GM18511 (cell line): ENCODE measurements around the gene TMEM51.

Experiments used
- ATAC-seq: cut with Tn5 transposase; IDR thresholded peaks from one replicate; pipeline ENCODE4 v1.9.1; 2021; ENCODE audit warnings: mild to moderate bottlenecking, moderate library complexity; ENCODE audit not compliant: unreplicated experiment

TMEM51 gene

DNA sequence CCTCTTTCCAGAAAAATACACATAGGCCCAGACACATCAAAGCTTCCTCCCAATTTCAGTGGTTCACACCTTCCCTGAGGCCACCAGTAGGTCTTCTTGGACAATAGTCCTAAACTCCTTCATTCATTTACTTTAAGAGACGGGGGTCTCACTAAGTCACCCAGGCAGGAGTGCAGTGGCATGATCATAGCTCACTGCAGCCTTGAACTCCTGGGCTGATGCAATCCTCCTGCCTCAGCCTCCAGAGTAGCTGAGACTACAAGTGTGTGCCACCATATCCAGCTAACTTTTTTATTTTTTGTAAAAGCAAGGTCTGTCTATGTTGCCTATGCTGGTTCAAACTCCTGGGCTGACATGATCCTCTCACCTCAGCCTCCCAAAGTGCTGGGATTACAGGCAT, 85.2 kb downstream of the TMEM51 start:
- ATAC-seq, result no peak

DNA sequence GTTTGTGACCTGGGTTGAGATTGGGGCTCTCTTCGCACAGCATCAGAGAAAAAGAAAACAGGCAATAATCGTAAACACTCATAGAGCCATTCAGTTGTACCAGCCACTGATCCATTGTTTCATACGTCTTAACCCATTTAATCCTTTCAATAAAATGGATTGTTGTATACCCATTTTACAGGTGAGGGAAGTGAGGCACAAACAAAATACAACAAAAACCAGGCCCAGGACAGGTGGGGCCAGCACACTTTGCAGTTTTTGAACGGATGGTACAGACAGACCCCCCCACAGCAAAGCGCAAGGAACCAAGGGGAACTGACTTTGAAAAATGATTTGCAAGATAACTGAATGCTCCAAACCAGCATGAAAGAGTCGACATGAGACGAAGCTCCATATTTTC, 89.2 kb downstream of the TMEM51 start:
- ATAC-seq, result no peak

DNA sequence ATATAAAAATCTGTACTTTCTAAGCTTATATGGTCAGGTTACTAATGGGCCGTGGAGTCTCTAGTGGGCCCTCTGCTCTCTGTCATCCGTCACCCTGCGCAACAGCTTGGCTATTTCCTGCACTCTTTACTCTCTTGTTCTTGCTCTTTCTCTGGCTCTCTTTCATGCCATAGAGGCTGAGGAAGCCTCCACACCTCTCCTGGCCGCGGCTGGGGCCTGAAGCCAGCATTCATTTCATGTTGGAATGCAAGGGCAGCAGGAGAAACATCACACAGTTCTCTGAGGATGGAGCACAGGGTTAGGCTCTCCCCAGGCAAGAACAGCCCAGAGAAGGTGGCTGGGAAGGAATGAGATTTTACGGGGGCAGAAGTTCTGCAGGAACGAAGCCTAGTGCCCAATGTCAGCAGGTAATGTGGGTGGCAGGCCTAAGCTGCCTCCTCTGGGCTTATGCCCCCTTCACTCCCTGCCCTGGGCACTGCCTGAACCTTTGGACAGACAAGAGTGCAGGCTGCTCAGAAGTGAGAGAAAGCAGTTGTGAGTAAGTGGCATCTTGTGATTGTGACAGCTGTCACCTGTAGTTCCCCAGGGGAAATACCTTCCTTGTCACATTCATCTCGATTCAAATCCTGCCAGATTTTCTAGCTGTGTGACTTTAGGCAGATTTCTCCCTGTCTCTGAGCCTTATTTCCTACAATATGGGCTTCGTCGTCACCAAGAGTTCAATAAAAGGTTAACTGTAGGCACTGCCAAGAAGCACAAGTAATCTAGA, 89.9 kb downstream of the TMEM51 start:
- no peak for ATAC-seq

DNA sequence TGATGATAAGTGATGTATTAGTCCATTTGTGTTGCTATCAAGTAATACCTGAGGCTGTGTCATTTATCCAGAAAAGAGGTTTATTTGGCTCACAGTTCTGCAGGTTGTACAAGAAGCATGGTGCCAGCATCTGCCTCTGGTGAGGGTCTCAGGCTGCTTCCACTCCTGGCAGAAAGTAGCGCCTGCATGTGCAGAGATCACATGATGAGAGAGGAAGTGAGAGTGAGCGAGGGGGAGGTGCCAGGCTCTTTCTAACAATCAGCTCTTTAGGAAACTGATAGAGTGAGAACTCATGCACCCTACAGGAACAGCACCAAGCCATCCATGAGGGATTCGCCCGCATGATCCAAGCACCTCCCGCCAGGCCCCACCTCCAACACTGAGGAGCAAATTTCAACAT, 91.3 kb downstream of the TMEM51 start:
- ATAC-seq, result no peak

DNA sequence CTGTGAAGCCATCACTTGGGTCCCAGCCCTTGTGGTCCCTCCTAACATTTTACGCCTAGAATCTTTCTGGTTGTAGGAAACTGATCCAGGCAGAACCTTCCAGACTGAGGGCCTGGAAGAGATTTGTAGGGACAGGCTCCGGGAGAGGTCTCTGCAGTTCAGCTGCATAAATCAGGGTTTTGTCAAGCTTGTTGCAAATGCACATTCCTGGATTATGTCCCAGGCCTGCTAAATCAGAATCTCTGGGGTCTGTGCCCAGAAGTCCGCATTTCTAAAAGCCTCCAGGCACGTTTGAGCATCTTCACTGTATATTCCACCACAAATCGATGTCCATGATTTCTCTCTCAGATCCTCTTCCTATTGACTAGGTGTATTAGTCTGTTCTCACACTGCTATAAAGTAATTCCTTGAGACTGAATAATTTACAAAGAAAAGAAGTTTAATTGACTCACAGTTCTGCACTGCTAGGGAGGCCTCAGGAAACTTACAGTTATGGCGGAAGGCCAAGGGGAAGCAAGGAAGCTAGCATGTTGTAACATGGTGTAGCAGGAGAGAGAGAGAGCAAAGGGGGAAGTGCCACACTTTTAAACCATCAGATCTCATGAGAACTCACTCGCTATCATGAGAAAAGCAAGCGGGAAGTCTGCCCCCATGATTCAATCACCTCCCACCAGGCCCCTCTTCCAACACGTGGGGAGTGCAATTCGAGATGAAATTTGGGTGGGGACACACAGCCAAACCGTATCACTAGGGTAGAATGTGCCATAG, 92.2 kb downstream of the TMEM51 start:
- no peak for ATAC-seq

DNA sequence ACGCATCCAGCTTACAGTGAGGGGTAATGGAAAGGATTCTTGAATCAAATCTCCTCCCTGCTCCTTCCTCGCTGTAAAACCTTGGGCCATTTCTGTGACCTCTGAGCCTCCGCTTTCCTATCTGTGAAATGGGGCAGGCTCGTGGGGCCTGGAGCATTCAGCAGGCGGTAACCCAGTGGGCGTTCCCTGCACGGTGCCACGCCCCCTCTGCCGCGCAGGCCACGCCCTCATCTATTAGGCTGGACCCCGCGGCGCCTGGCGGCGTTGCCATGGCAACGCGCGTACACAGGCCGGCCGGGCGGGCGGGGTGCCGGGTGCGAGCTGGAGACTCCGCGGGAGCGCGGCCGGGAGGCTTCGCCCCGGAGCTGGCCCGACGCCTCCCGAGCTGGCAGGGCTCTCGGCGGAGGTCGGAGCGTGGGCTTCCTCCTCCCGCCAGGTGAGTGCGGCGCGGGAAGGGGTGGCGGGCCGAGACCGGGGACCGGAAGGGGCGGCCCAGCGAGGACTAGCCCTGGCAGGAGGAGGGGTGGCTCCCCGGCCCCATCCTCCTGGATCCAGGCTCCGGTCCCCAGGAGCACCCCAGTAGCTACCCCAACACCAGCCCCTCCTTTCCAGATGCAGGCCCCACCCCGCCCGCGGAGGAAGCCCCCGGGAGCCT, 93.5 kb downstream of the TMEM51 start, which contains the start of gene FHAD1:
TSS of gene FHAD1 (plus strand) at position 264 of the 655 bp plus-strand sequence. CDS start 4,562 bp downstream, outside the sequence.
- no peak for ATAC-seq

DNA sequence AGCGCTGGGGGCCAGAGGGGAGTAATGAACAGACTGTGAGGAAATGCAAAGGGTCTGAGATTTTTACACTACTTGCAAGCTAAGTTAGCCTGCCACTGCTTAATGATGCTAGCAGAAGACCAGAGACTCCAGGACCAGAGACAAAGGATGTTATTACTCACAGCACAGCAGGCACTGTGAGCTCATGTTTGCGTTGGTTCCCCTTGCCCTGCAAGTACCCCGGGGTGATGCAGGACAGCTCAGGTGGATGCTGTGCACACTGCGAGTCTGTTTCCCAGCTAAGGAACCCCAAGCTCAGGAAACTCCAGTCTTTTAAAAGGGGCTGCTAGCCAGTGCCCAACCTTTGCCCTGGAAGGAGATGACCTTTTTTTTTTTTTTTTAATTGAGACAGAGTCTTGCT, 94.7 kb downstream of the TMEM51 start:
- no peak for ATAC-seq

DNA sequence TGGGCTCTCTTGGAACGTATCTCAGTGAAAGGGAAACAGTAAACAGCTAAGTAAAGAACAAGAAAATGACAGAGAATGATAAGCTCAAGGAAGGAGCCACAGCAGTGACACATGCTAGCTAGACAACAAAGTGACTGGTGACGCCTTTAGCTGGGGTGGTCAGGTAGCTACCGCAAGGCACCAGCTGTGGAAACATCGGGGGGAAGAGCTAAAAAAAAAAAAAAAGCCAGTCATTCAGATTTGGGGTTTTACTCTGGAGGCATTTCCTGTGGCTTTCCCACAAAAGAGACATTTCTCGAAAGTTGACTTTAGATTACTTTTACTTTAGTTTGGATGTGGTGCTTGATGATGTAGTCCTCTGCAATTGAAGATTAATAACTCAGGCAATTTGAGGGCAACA, 95.5 kb downstream of the TMEM51 start:
- no peak for ATAC-seq

DNA sequence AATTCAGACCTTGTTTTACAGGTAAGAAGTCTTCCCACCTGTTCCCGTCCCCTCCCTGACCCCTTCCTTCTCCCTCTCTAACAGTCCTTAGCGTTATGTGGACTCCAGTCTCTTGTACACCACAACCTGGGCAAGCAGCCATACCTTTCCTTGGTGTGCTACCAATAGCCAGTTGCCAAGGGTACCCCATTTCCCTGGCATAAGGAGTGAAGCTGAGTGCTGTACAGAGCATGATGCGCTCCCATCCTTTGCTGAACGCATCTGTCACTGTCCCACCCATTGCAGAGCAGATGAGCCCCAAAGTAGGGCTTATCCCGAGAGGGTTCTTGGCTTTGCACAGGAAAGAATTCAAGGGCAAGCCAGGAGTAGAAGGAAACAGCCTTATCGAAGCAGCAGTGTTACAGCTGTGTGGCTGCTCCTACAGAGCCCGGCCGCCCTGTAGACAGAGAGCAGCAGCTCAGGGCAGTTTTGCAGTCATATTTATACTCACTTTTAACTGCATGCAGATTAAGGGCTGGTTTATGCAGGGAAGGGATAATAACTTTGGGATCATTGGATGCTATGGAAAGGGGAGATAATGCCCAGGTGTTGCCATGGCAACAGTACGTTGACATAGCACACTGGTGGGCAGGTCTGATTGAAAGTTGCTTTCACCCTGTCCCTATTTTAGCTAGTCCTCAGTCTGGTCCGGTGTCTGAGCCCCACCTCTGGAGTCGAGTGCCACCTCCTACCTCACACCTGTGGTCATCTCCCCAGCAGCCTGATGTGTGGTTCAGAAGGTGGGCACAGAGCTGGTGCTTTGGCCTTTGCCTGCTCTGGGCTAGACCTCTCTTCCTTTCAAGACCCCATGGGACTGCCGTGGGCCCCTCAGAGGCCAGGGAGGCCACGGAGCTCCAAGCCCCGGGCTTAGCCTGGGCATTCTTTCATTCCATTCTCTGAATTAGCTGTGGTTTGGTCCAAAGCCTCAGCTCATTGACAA, 98.6 kb downstream of the TMEM51 start:
- ATAC-seq, result no peak

DNA sequence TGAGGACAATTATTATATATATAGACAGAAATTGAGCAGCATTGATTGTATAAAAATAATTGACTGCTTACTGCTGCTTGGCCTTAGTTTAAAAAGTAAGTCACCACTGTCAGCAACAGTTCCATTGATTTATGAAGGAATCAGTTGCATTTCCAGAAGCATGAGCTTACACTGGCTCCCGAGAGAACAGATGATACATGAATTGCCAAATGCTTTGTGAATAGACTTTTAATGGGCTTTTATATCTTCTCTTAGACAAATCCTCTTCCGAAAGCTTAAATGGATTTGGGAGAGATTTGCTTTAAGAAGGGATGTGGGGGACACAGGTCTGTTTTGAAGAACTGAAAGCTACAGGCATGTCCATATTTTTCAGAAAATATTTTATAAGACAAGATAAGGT, 101.0 kb downstream of the TMEM51 start:
- no peak for ATAC-seq

DNA sequence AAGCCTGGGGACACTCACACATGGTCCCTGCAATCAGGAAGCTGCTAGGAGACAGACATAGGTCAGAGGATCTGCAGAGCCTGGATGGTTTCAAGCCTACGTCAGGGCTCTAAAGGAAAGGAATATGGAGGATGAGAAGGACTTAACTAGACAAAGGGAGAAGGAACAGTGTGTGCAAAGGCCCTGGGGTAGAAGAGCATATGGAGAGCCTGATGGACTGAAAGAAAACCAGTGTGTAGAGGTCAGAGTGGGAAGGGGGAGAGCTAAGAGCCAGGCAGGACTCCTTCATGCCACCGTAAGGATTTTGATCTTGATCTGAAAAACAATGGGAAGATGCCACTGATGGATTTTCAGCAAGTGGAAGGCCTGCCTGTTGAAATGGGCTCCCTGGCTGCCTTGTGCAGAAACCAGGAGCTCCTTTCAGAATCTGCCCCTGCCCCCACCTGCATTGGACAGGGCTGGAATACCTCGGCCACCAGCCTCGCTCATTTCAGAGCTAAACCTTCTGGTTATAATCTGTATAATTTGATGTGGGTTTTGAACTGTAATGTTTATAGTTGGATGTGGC, 102.1 kb downstream of the TMEM51 start:
- no peak for ATAC-seq

DNA sequence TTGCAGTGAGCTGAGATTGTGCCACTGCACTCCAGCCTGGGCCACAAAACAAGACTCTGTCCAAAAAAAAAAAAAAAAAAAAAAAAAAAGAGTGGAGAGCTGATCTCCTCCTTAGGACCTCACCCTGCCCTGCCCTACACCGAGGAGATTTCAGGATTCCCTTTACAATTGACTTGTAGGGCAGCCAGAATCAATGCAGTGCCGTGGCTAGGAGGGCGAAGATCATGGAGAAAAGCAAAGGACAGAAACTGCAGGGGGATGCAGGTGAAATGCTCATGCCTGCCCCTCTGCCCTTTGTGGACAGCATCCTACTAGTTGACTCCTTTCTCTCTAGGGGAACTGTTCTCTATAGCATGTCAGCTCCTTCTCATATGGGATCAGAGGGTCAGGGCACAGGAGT, 103.0 kb downstream of the TMEM51 start:
- no peak for ATAC-seq

DNA sequence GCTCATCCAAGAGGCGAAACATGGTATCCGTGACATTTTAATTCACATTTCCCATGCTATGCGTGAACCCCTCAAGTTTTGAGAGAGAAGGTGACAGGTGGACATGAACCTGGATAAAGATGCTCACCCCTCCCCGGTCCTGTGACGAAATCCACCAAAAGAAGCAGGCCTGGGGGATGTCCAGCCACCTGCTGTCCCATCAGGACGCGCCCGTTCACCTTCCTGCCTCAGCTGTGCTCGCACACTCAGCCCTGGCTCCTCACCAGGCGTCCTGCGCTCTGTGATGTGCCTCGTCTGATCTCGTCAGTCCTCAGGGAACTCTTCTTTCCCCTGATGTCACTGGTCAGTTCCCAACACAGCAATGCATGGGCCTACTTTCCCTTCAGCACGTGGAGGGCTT, 103.8 kb downstream of the TMEM51 start:
- no peak for ATAC-seq

DNA sequence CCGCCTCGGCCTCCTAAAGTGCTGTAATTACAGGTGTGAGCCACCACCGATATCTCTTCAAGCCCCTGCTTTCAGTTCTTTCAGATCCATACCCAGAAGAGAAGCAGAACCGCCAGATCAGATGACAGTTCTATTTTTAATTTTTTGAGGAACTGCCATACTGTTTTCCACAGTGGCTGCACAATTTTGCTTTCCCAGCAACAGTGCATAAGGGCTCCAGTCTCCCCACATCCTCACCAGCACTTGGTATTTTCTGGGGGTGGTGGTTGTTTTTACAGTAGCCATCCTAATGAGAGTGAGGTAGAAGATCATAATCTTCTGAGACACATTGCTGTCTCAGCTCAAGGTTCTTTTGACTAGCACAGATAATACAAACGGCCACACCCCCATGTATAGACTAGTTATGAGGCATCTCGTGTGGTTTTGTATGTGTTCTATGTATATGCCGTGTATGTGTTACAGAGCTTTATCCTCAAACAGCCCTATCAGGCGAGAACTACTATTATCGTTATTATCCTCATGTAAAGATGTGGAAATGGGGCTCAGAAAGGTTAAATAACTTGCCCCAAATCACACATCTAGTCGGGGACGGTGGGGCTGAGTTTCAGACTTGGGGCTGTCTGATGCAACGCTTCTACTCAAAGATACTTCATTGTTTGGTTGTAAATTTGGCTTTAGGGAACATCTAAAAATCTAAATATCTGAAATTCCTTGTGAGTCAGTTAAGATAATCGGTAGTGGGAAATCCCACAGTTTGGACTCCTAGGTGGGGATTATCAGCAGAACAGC, 105.5 kb downstream of the TMEM51 start:
- ATAC-seq, result no peak

DNA sequence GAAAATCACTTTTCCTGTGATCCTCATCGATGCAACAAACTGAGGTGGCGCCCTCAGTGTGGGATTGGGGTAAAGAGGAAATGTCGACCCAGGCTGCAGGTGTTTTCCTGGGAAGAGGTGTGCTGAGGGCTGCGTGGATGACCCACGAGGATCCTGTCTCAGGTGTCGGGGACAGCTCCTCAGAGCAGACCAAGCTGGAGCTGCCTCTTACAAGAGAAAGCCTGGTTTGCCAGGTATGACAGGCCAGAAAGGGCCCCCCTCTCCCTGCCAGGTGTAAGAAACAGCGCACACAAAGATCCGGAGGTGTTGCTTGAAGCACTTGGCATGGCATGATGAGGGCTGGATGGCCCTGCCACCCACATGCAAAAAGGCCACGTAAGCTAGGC, 106.1 kb downstream of the TMEM51 start:
- no peak for ATAC-seq

DNA sequence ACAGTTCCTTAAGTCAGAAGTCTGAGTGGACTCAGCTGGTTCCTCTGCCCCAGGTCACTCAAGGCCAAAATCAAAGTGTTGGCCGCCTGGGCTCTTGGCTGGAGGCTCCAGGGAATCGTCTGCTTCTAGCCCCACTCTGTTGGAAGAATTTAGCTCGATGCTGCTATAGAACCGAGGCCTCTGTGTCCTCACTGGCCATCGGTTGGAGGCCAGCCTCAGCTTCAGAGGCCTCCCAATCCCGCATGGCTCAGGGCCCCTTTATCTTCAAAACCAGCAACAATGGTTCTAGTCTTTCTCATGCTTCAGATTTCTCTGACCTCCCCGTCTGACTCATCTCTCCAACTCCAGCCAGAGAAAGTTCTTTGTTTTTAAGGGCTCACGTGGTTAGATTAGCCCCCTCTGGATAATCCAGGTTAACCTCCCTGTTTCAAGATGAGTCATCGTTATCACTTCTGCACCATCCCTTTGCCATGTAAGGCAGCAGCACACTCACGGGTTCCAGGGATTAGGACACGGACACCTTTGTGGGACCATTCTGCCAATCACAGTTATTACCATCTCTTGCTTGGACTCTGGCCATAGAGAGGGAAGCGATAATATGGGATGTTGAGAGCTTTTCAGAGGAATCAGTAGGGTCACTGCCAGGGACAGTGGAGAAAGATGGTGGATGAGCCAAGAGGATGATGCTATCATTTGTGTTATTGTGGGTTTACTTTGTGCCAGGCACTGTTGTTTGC, 107.0 kb downstream of the TMEM51 start:
- no peak for ATAC-seq

DNA sequence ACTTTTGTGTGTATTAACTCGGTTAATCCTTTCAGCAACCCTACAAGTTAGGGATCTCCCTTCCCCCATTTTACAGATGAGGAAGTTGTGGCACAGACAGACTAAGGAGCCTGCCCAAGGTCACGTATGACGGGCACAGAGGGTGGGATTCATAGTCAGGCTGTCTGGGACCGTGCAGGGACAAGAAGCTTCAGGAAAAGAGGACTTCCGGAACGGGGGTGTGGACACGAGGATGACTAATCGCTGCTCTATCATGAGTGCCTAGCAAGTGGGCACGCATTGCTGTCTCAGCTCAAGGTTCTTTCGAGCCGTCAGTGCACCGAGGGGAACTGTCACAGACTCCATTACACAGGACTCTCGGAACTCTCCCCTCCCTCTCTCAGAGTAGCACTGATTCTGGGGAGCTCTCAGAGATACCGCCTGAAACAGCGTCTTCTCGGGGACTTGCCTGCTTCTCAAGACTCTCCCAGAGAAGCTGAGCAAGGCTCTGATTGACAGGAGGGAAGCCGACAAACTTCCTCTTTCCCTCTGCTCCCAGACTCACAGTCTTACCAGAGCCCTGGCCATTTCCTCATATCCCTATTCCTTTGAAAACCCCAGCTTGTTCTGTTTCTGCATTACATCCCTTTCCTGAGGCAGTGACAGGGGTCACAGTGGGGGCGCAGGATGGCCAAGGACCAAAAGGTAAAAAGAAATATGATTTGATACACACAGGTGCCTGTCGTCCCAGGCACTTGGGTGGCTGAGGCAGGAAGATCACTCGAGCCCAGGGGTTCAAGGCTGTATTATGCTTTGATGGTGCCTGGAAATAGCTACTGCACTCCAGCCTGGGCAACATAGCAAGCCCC, 107.8 kb downstream of the TMEM51 start:
- ATAC-seq, result no peak

DNA sequence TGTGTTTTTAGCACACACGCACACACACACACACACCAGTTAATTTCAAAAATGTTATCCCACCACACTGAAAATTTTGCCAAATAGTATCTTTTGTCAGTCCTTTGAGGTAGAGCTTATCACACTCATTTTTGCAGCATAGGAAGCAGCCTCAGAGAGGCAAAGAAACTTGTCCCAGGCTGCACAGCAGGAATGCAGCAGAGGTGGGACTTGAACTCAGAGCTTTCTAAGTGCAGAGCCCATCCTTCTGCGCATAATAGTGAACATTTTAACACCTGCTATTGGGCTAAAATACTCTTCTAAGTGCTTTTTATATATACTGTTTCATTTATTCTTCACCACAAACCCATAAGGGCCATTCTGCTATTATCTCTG, 108.4 kb downstream of the TMEM51 start:
- no peak for ATAC-seq
